PFSK-1 (cell line): ENCODE results near the gene IQSEC3.

ENCODE experiments used
- POLR2AphosphoS5 ChIP-seq: IDR thresholded peaks from 2 replicates; pipeline ENCODE4 v1.6.1; 2012; ENCODE audit warnings: low read depth, mild to moderate bottlenecking, control low read depth, low read length, moderate library complexity
- SIN3A ChIP-seq: IDR thresholded peaks from 2 replicates; pipeline ENCODE4 v1.6.1; 2012; ENCODE audit warnings: mild to moderate bottlenecking, low read length, moderate library complexity, borderline replicate concordance; ENCODE audit not compliant: insufficient read depth
- TAF1 ChIP-seq: IDR thresholded peaks from 2 replicates; pipeline ENCODE4 v1.6.1; 2012; ENCODE audit warnings: low read length, control low read depth, borderline replicate concordance; ENCODE audit not compliant: insufficient read depth
- TF ChIP-seq, protein P1 (sequence below), 2 experiments: IDR thresholded peaks; 2 replicates each; pipeline versions ENCODE4 v1.6.1 to v1.8.0; 2011 to 2012; ENCODE audit warnings: low read depth in 2 of 2, low read length in 2 of 2, control low read depth in 1 of 2, inconsistent platforms in 1 of 2, mild to moderate bottlenecking in 1 of 2, moderate library complexity in 1 of 2; ENCODE audit not compliant: insufficient read depth in 1 of 2

- TF ChIP-seq, protein P1, sequence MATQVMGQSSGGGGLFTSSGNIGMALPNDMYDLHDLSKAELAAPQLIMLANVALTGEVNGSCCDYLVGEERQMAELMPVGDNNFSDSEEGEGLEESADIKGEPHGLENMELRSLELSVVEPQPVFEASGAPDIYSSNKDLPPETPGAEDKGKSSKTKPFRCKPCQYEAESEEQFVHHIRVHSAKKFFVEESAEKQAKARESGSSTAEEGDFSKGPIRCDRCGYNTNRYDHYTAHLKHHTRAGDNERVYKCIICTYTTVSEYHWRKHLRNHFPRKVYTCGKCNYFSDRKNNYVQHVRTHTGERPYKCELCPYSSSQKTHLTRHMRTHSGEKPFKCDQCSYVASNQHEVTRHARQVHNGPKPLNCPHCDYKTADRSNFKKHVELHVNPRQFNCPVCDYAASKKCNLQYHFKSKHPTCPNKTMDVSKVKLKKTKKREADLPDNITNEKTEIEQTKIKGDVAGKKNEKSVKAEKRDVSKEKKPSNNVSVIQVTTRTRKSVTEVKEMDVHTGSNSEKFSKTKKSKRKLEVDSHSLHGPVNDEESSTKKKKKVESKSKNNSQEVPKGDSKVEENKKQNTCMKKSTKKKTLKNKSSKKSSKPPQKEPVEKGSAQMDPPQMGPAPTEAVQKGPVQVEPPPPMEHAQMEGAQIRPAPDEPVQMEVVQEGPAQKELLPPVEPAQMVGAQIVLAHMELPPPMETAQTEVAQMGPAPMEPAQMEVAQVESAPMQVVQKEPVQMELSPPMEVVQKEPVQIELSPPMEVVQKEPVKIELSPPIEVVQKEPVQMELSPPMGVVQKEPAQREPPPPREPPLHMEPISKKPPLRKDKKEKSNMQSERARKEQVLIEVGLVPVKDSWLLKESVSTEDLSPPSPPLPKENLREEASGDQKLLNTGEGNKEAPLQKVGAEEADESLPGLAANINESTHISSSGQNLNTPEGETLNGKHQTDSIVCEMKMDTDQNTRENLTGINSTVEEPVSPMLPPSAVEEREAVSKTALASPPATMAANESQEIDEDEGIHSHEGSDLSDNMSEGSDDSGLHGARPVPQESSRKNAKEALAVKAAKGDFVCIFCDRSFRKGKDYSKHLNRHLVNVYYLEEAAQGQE (IDR thresholded peaks at IDR 0.05; ENCODE audit: insufficient read depth in 1 of 2, low read depth in 2 of 2, low read length in 2 of 2): no peak
- no peak for TF ChIP-seq SIN3A
- TF ChIP-seq POLR2AphosphoS5: no peak
- no peak for TF ChIP-seq TAF1
These were observed 119.5 kb downstream of the IQSEC3 start for GRCh38 chr12:186006-186625.
